ENCODE measurements around the gene ZNF320. TPM values are rescaled to one million over a fixed set of nuclear protein-coding genes. Genes with fewer than 3 reads are reported as not detected.
A peak's percentile ranks its signal among the peaks of the same experiment; 100 is the strongest.

The ZNF320 gene
- total and polyA plus RNA-seq, 9 of the 15 experiments (the other 6 are each of a cell fraction or from before 2014, with no cell fraction given): 5.4 to 25.6 (median 11.7) TPM

DNA sequence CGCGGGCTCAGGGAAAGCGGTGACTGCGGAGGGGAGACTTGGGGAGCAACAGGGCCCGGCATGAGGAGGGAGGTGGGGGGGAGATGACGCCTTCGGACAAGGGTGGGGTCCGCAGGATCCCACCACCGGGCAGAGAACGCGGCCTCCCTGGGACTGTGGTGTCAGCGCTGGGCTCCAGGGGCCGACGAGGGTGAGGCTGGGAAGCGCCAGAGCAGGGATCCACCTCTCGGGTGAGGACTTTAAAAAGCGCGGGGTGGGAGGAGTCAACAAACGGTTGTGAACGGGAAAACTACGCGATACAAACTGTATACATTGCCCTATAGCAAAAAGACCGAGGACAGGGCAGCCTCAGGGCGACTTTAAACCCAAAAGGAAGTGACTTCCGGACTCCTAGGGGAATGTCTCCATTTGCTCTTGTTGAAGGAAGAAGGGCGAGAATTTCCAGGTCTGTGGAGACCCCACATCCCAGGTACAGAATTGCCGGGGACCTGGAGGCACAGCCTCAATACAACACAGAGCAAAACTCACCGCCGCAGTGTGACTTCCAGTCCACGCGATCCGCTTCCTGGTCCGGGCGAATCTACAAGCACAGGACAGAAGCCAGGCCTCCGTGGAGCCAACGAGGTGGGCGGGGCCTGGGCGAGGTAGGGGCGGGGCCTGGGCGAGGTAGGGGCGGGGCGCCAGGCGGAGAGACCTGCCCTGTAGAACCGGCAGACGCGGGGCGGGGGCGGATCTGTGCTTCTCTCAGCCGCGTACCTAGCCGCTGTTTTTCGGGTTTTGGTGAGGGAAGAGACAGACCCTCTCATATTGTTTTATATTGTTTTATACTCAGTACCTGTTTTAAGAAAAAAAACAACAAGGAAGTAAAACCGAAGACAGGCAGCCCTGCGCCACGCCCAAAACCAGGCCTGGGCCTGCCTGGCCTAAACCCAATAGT lies 25.7 kb upstream of the ZNF320 start, which contains the start of gene ZNF888 (continued):
- TF ChIP-seq, protein P1, sequence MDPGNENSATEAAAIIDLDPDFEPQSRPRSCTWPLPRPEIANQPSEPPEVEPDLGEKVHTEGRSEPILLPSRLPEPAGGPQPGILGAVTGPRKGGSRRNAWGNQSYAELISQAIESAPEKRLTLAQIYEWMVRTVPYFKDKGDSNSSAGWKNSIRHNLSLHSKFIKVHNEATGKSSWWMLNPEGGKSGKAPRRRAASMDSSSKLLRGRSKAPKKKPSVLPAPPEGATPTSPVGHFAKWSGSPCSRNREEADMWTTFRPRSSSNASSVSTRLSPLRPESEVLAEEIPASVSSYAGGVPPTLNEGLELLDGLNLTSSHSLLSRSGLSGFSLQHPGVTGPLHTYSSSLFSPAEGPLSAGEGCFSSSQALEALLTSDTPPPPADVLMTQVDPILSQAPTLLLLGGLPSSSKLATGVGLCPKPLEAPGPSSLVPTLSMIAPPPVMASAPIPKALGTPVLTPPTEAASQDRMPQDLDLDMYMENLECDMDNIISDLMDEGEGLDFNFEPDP (CRISPR knock-in tag; IDR thresholded peaks at IDR 0.05): no peak
- TF ChIP-seq SMARCC2 (IDR thresholded peaks at IDR 0.05; ENCODE audit: low read depth) (no peak), NRF1 (conservative IDR thresholded peaks at IDR 0.05 in 1 of 2, IDR thresholded peaks at IDR 0.05 in 1 of 2) (peak; percentile 16 to 30; a peak in 1 of 4 replicates), NR1H2 (CRISPR knock-in tag; IDR thresholded peaks at IDR 0.05) (no peak), TAF1 (IDR thresholded peaks at IDR 0.05; ENCODE audit: control insufficient read depth, extremely low read depth, insufficient read depth, low read length, severe bottlenecking) (peak; percentile 87), ZSCAN32 (CRISPR knock-in tag; IDR thresholded peaks at IDR 0.05) (0 out of 2 replicates have a peak, but pooled peaks have one; percentile 30), ZFX (CRISPR knock-in tag; IDR thresholded peaks at IDR 0.05) (peak; percentile 82), ZFP30 (CRISPR knock-in tag; IDR thresholded peaks at IDR 0.05; ENCODE audit: borderline replicate concordance) (no peak), FOXJ3 (CRISPR knock-in tag; IDR thresholded peaks at IDR 0.05) (no peak), L3MBTL2 (IDR thresholded peaks at IDR 0.05) (peak; percentile 46; the same call in 1 of the 2 replicates), NELFE (IDR thresholded peaks at IDR 0.05; ENCODE audit: insufficient read depth, insufficient read length) (no peak), PHF8 (IDR thresholded peaks at IDR 0.05; ENCODE audit: borderline replicate concordance, low read length) (peak; percentile 78; the same call in 1 of the 2 replicates), MAFG (tag; conservative IDR thresholded peaks at IDR 0.05) (no peak), GABPA (tag; conservative IDR thresholded peaks at IDR 0.05; ENCODE audit: low read depth) (peak; percentile 44; the same call in 1 of the 2 replicates), DDX20 (tag; IDR thresholded peaks at IDR 0.05; ENCODE audit: low read depth) (no peak)
- TF ChIP-seq, protein P2, sequence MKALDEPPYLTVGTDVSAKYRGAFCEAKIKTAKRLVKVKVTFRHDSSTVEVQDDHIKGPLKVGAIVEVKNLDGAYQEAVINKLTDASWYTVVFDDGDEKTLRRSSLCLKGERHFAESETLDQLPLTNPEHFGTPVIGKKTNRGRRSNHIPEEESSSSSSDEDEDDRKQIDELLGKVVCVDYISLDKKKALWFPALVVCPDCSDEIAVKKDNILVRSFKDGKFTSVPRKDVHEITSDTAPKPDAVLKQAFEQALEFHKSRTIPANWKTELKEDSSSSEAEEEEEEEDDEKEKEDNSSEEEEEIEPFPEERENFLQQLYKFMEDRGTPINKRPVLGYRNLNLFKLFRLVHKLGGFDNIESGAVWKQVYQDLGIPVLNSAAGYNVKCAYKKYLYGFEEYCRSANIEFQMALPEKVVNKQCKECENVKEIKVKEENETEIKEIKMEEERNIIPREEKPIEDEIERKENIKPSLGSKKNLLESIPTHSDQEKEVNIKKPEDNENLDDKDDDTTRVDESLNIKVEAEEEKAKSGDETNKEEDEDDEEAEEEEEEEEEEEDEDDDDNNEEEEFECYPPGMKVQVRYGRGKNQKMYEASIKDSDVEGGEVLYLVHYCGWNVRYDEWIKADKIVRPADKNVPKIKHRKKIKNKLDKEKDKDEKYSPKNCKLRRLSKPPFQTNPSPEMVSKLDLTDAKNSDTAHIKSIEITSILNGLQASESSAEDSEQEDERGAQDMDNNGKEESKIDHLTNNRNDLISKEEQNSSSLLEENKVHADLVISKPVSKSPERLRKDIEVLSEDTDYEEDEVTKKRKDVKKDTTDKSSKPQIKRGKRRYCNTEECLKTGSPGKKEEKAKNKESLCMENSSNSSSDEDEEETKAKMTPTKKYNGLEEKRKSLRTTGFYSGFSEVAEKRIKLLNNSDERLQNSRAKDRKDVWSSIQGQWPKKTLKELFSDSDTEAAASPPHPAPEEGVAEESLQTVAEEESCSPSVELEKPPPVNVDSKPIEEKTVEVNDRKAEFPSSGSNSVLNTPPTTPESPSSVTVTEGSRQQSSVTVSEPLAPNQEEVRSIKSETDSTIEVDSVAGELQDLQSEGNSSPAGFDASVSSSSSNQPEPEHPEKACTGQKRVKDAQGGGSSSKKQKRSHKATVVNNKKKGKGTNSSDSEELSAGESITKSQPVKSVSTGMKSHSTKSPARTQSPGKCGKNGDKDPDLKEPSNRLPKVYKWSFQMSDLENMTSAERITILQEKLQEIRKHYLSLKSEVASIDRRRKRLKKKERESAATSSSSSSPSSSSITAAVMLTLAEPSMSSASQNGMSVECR (CRISPR knock-in tag; IDR thresholded peaks at IDR 0.05): peak; percentile 61
- TF ChIP-seq, protein P3, sequence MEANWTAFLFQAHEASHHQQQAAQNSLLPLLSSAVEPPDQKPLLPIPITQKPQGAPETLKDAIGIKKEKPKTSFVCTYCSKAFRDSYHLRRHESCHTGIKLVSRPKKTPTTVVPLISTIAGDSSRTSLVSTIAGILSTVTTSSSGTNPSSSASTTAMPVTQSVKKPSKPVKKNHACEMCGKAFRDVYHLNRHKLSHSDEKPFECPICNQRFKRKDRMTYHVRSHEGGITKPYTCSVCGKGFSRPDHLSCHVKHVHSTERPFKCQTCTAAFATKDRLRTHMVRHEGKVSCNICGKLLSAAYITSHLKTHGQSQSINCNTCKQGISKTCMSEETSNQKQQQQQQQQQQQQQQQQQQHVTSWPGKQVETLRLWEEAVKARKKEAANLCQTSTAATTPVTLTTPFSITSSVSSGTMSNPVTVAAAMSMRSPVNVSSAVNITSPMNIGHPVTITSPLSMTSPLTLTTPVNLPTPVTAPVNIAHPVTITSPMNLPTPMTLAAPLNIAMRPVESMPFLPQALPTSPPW (CRISPR knock-in tag; IDR thresholded peaks at IDR 0.05): peak; percentile 46

Measured in K562 (cell line).